Gastroesophageal sphincter (tissue), 3 donors: ENCODE results near the gene KIRREL1.

Source experiments
- EP300 ChIP-seq: sonication (generic); formaldehyde crosslinking; IDR thresholded peaks from one replicate; pipeline ENCODE4 v1.6.1; 2017; ENCODE audit warnings: antibody characterized with exemption, mild to moderate bottlenecking
- TF ChIP-seq, protein P1 (sequence below), 4 experiments: fragments of 200-600 bp in 2 of 4; fragments of 450-650 bp in 2 of 4; sonication (generic) in 1 of 4; IDR thresholded peaks; one replicate each; pipeline ENCODE4 v1.5.1; 2017 to 2019; ENCODE audit warnings: antibody characterized with exemption in 4 of 4, mild to moderate bottlenecking in 2 of 4, moderate library complexity in 2 of 4

DNA sequence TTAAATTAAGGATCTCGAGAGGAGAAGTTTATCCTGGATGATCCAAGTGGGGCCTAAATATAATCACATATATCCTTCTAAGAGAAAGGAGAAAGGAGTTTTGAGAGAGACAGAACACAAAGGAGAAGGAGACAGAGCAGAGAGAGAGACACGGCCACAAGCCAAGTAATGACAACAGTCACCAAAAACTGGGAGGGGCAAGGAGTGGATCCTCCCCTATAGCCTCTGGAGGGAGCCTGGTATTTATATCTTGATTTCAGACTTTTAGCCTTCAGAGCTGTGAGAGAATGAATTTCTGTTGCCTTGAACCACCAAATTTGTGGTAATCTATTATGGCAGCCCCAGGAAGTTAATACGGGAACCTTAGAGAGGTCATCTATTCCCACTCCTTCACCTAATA is 137.8 kb downstream of the KIRREL1 start:
- TF ChIP-seq, protein P1, sequence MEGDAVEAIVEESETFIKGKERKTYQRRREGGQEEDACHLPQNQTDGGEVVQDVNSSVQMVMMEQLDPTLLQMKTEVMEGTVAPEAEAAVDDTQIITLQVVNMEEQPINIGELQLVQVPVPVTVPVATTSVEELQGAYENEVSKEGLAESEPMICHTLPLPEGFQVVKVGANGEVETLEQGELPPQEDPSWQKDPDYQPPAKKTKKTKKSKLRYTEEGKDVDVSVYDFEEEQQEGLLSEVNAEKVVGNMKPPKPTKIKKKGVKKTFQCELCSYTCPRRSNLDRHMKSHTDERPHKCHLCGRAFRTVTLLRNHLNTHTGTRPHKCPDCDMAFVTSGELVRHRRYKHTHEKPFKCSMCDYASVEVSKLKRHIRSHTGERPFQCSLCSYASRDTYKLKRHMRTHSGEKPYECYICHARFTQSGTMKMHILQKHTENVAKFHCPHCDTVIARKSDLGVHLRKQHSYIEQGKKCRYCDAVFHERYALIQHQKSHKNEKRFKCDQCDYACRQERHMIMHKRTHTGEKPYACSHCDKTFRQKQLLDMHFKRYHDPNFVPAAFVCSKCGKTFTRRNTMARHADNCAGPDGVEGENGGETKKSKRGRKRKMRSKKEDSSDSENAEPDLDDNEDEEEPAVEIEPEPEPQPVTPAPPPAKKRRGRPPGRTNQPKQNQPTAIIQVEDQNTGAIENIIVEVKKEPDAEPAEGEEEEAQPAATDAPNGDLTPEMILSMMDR (IDR thresholded peaks at IDR 0.05) = no peak
- no peak for TF ChIP-seq EP300
